ENCODE data around the gene PHKB.
"Not testable (repeated sequence)": the region's sequence is repeated elsewhere in the genome, so short reads cannot be mapped to it uniquely, and the experiment has no call there.

The PHKB gene

DNA sequence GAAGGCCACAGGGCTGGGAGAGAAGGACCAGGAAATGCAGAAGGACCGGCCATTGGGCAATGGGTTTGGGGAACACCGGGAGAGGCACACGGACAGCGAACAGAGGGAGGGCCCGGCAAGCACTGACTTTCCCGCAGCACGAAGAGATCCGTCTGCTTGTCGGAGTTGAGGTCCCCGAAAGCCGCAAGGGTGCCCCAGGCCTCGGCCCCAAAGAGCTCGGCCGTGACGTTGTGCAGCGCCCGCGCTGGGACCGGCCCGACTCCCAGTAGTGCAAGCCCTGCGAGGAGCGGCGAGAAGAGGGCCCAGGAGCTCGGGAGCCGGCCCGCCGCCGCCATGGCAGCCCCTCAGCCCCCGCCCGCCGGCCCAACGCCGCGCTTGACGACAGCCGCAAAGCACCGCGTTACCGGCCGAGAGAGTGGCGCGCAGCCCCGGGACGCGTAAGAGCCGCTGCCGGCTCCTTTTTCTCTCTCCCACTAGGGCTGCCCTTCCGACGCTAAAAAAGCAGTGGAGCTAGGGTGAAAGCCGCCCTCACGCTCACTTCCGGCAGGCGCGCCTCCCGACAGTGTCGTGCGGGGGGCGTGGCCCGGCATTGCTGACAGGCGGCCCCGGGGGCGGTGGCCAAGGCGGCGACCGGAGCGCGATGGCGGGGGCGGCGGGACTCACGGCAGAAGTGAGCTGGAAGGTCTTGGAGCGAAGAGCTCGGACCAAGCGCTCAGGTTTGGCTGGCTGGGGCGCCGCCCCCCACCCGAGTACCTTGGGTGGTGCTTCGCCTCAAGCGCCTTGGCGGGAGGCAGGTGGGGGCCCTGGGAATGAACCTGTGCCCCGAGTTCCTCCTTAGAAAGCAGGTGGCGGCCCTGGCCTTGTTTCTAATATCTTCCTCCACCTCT, at the start of gene PHKB, which contains the start of gene ITFG1:
TSS of gene PHKB (plus strand) at position 621 of the 887 bp plus-strand sequence. CDS start at position 641, 20 bp downstream.
TSS of gene ITFG1 (minus strand) at position 353 of the 887 bp plus-strand sequence. CDS start at position 335, 18 bp downstream.
- peak; percentile 93 for DNase-seq

DNA sequence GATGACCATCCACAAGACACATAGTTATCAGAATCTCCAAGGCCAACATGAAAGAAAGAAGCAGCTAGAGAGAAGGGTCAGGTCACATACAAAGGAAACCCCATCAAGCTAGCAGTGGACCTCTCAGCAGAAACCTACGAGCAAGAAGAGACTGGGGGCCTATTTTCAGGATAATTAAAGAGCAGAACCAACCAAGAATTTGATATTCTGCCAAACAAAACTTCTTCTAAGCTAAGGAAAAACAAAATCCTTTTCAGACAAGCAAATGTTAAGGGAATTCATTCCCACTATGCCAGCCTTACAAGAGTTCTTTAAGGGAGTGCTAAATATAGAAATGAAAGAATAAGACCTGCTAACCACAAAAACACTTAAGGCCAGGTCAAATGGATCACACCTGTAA, 48.1 kb upstream of the PHKB start:
- no peak for DNase-seq

GRCh38 chr16:47416869-47417268, 44.3 kb upstream of the PHKB start:
- DNase-seq, result no peak

DNA sequence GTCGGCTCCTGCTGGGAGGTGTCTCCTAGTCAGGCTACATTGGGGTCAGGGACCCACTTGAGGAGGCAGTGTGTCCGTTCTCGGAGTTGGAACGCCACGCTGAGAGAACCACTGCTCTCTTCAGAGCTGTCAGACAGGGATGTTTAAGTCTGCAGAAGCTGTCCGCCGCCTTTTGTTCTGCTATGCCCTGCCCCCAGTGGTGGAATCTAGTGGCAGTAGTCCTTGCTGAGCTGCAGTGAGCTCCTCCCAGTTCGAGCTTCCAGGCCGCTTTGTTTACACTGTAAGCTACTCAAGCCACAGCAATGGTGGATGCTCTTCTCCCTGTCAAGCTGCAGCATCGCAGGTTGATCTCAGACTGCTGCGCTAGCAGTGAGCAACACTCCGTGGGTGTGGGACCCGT, 36.3 kb upstream of the PHKB start:
- no peak for DNase-seq

DNA sequence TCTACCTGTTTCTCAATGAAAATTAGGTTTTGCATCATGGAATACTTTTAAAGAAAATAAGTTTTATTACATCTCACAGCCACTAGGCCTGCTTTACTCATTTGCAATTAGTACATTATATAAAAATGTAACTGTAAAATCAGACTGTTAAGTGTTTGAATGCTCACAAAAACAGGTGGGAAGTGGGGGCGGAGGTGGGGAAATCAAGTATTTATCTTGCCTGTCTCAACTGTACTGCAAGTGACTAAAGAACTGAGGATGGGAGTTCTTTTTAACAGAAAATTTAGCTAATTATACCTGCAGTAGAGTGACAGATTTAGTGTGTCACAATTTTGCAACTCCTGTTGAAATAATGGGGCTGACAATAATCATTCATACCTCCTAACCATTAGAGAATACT, 34.3 kb upstream of the PHKB start:
- DNase-seq, result no peak

GRCh38 chr16:47431960-47432359, 29.2 kb upstream of the PHKB start:
- no peak for DNase-seq

DNA sequence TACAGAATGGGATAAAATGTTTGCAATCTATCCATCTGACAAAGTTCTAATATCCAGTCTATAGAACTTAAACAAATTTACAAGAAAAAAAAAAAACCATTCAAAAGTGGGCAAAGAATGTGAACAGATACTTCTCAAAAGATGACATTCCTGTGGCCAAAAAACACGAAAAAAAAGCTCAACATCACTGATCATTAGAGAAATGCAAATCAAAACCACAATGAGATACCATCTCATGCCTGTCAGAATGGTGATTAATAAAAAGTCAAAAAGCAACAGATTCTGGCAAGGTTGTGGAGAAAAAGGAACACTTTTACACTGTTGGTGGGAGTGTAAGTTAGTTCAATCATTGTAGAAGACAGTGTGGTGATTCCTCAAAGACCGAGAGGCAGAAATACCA, 26.9 kb upstream of the PHKB start:
- not testable (repeated sequence) for DNase-seq

DNA sequence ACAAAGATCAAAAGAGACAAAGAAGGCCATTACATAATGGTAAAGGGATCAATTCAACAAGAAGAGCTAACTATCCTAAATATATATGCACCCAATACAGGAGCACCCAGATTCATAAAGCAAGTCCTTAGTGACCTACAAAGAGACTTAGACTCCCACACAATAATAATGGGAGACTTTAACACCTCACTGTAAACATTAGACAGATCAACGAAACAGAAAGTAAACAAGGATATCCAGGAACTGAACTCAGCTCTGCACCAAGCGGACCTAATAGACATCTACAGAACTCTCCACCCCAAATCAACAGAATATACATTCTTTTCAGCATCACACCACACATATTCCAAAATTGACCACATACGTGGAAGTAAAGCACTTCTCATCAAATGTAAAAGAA, 21.1 kb upstream of the PHKB start:
- DNase-seq, result not testable (repeated sequence)

DNA sequence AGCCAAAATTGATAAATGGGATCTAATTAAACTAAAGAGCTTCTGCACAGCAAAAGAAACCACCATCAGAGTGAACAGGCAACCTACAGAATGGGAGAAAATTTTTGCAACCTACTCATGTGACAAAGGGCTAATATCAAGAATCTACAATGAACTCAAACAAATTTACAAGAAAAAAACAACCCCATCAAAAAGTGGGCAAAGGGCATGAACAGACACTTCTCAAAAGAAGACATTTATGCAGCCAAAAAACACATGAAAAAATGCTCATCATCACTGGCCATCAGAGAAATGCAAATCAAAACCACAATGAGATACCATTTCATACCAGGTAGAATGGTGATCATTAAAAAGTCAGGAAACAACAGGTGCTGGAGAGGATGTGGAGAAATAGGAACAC, 18.2 kb upstream of the PHKB start:
- DNase-seq, result not testable (repeated sequence)

DNA sequence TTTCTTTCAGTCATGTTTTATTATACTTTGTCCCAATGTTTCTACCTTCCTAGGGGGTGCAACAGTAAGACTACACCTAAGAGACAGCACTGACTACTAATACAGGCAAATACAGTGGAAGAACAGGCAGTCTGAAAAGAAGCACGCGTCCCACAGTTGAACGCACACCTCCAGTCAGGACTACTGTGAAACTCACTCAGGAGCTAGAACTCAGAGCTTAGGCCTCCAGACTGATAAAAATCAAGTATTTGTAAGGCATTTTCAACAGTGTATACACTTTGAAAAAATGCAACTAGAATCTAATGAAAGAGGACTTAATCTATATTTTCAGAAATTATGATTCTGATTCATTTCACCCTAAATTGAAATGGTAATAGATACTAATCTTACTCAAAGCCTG, 14.7 kb upstream of the PHKB start:
- no peak for DNase-seq

DNA sequence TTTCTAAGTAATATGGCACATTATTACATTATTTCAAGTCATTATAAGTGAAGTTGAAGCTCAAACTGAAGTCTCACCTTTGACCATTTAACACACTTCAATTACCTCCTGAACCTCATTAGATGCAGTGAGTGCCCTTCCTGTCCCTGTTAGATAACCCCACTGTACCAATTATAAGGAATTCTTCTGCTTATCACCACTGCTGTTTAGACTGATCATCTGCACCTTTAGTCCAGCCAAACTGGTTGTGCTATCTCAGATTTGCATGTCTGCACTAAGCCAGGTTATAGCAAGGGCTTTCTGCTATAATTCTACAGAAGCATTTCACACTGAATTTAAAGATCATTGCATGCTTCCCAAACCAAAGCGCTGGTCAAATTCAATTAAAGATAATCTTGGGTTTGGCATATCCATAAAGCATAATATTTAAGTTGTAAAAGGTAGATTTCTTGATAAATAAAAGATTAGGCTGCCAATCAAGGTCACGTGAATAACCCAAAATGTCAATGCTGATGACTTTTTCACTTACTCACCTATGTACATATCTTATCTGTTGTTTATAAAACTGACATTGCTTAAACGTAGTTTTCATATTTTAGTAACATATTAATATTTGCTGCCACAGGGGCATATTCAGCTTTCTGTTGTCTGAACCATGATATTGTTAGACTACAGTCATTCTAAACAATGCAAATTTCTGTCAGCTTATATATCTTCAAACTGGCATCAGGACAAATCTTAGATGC, 12.1 kb upstream of the PHKB start:
- DNase-seq, result no peak

GRCh38 chr16:47449788-47450187, 11.3 kb upstream of the PHKB start:
- no peak for DNase-seq

DNA sequence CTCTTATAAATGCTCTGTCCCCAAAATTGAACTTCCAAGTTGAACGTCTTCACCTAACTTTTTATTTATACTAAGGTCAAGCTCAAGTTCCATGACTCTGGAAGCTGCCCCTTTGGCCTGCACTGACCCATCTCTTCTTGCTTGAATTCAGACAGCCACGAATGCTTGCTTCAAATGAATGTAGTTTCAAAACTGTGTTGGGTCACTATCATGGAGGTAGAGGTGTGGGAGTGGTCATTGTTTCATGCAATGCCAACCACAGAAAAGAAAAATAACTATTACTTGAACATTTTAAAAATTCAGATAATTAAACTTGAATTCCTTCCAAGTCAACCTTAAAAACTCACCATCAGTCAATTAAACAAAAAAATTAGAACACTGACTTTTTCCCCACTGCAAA, 2.8 kb upstream of the PHKB start:
- DNase-seq, result no peak

GRCh38 chr16:47459603-47460002, 1.5 kb upstream of the PHKB start:
- DNase-seq, result no peak

DNA sequence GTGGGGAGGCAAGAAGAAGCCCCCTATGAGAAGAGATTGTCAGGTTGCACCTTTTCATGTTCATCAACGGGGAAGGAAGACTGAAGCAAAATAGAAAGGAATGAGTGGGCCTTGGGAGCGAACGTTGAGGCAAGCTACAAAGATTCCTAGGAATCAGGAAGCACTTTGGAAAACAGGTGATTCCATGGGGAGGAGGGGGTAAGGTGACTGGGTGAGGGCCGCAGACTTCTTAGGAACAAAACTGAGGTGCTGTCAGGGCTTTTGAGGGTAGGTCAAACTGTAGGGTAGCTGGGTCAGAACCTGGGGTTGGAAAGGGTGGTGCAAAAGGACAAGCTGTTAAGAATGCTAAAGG, 796 bp upstream of the PHKB start:
- DNase-seq, result no peak

DNA sequence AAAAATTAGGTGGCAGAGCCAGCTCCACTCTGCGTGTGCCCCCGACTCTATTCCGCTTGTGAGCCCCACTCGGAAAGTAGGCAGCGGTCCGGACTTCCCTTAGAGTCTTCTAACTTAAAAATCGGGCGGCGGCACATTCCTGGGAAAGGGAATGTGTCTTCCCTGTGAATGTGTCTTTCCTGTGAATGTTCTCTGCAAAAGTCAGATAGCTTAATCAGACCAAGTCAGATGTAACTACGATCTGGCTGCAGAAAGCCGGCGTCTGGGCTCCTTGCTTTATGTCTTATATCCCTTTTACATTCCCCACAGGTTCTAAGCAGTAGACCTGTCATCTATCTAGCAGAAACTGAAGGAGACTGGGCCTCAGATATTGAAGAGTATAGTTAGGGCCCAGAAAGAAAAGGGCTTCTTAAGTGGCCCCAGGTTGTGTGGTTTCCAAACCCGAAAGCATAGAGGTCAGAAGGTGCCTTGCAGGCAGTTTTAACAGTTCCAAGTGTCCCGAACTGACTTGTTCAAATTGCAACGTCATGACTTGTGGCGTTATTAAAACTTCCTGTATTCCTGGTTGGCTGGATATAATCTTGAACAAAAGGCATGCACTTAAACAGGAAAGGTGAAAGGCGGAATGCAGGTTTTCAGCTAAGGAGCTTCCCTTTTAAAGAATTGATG, 601 bp downstream of the PHKB start:
- DNase-seq, result no peak

- no peak for DNase-seq
Observed at GRCh38 chr16:47463771-47464624, 2.9 kb downstream of the PHKB start.

DNA sequence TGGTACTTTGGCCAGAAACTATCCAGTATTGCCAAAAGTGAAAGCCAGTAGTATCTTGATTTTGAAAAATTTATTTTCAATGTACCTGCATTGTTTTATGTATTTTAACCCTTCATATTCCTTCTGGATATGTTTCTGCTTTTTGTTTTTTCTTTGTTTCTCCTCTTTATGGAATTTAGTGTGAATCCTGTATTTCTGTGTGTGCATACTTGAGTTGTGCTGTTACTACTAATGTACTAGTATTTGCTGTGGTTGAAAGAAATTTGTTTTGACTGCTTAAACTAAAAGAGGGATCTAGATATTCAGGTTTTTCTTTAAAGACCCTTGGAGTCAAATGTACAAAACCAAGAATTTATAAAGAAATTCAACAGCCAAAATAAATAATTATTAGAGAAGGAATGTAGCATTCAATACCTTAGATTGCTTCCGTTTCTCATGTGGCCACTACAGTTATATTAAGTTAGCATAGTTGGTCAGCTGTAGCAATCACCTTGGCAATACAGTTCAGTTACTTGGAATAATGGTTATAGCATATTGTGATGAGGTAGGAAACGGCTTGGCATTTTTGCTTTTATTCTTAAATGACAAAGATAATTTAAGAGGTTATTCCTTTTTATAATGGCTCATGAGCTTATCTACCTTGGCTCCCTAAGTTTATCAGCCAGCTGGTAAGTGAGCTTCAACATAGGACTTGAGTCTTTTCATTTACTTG, 4.9 kb downstream of the PHKB start:
- no peak for DNase-seq

- no peak for DNase-seq
Observed at GRCh38 chr16:47467501-47467900, 6.4 kb downstream of the PHKB start.

- not testable (repeated sequence) for DNase-seq
Observed at GRCh38 chr16:47468070-47468689, 7.0 kb downstream of the PHKB start.

DNA sequence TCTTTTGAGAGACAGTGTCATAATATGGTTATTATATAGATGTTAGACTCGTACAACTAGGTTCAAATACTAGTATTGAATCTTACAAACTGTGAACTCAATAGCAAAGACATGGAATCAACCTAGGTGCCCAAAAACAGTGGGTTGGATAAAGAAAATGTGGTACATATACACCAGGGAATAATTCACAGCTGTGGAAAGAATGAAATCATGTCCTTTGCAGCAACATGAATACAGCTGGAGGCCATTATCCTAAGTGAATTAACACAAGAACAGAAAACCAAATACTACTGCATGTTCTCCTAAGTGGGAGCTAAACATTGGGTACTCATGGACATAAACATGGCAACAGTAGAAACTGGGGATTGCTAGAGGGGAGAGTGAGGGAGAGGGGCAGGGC, 8.1 kb downstream of the PHKB start:
- DNase-seq, result no peak
